Right hindlimb (tissue), 1 donor: ENCODE measurements around the gene NDUFB10.

Experiments
- DNase-seq: peaks from one replicate; pipeline ENCODE4 v3.0.0-alpha.2; 2018

The NDUFB10 gene

DNA sequence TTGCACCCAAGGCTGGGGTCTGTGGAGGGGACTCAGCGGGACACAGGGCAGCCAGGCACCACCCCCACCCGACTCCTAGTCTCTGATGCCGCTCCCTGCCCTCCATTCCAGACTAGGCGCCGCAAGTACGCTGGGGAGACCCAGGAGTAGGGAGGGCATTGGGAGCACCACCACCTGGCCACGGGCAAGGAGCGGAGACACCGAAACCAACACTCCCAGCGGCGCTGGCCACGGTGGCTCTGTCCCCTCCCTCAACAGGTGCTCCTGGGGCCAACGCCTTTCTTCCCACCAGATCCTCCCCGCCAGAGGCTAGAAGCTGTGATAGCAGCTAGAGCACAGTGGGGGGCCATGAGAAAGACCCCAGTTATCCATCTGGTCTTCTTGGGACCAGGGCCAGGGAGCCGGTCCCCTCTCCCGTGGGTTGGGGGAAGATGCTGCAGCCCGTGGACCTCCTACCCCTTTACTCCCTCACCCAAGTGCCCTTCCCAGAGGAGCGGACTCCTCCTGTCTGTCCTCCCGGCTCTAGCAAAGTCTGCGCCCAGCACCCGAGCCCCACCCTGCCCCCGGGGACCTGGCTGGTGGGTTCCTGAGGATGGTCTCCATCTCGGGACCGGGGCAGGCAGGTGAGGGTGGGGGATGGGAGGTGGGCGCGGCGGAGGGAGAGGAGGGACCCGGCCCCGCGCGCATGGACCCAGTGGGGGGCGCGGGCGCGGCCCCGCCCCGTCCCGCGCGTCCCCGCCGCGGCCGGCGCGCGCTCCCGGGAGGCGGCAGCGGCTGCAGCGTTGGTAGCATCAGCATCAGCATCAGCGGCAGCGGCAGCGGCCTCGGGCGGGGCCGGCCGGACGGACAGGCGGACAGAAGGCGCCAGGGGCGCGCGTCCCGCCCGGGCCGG is 30.1 kb downstream of the NDUFB10 start, which contains the start of gene SYNGR3:
Gene SYNGR3 (plus strand): TSS at position 762 of the 892 bp plus-strand sequence. CDS start 133 bp downstream, outside the sequence.
- DNase-seq, result no peak

DNA sequence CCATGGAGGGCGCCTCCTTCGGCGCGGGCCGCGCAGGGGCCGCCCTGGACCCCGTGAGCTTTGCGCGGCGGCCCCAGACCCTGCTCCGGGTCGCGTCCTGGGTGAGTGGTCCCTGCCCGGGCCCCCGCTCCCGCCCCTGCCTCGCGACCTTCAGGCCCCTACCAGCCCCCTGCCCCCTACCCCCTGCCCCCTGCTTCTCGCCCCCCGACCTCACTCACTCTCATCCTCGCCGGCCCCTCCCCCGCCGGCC is 30.7 kb downstream of the NDUFB10 start:
- no peak for DNase-seq

DNA sequence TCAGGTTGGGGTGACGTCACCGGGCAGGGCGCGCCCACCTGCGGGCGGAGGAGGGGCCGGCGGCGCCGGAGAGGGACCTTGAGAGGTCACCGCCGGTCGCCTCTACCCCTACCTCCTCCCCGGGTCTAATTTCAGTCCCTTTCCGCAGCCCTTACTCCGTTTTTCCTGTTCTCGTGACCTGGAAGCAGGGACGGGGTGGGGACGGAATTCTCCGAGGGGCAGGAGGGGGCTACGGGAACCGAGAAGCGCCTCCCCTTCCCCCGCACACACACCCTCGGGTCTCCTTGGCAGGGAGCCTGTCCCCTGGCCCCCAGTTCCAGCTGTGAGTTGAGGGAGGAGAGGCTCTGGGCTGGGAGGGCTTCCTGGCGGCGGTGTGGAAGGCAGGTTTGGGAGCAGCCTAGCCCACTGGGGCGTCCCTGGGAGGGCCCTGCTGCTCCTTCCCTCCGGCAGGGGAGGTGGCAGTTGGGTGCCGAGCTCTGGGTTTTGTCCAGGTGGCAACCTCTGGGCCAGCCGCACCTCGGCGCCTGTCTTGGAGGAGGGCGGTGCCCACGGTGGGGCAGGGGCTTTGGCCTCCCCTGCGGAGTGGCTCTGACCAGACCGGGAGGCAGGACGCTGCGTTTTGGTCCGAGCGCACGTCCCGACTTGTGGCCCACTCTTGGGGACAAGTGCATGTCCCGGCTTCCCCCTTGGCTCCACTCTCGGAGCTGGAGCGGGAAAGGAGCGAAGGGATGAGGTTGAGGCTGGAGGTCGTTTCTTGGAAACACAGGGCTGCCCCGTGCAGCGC is 31.2 kb downstream of the NDUFB10 start:
- no peak for DNase-seq

DNA sequence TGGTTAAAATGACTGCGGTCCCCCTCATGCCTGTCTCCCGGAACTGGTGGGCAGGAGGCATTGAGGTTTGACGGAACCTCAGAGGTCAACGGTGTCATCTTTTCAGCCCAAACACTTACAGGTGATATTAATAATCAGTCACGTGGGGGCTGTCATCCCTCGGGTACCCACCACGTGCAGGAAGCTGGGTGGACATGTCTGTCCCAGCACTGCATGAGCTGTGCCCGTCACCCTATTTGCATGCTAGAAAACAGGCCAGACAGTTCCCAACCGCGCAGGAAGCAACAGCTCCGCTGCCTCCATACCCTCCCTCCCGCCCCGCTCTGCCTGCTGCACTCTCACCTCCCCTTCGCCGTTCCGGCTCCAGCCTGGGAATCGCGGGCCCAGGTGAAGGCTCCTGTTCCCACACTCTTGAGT is 31.8 kb downstream of the NDUFB10 start:
- DNase-seq, result no peak

DNA sequence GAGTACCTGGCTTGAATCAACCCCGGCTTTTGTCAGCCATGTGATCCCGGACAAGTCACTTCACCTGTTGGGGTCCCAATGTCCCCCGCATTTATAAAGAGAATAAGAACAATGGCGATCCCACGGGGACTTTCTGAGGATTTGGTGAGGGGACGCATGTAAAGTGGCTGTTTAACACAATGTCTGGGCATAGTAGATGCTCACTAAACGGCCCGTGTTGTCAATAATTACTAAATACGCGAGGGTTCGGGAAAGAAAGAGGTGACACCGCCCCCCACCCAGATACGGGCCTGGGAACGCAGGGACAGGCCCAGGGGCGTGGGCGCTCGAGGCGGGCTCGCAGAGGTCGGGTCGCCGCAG is 32.2 kb downstream of the NDUFB10 start:
- DNase-seq, result no peak

DNA sequence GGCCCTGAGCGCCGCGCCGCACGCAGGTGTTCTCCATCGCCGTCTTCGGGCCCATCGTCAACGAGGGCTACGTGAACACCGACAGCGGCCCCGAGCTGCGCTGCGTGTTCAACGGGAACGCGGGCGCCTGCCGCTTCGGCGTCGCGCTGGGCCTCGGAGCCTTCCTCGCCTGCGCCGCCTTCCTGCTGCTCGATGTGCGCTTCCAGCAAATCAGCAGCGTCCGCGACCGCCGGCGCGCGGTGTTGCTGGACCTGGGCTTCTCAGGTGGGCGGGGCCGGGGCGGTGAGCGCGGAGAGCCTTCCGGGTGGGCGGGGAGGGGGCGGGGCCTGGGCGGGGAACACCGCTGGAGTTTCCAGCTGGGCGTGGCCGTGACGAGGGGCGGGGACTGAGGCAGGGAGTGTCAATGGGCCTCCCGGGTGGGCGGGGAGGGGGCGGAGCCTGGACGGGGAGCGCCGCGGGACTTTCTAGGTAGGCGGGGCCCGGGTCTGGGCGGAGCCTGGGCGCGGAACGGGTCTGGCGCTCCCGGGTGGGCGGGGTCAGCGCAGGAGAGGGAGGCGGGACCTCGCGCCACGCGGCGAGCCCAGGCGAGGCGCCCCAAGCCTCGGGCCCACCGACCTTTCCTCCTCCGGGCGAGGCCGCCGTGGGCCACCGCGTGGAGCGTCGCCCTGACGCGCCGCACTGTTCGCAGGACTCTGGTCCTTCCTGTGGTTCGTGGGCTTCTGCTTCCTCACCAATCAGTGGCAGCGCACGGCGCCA is 32.8 kb downstream of the NDUFB10 start:
- DNase-seq, result peak; percentile 95

DNA sequence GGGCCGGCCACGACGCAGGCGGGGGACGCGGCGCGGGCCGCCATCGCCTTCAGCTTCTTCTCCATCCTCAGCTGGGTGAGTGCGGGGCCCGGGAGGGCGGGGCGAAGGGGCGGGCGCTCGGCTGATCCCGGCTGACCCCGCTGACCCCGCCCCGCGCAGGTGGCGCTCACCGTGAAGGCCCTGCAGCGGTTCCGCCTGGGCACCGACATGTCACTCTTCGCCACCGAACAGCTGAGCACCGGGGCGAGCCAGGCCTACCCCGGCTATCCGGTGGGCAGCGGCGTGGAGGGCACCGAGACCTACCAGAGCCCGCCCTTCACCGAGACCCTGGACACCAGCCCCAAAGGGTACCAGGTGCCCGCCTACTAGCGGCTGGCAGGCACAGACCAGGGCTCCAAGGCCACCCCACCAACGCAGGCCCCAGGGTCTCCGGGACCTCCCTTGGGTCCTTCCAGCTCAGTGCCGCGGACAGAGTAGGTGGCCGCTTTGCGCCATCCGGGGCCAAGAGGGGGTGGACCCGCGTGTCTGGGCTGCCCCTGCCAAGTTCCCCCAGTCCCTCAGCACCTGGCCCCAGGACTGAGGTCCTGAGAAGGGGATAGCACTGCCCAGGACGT is 33.5 kb downstream of the NDUFB10 start:
- DNase-seq, result no peak

DNA sequence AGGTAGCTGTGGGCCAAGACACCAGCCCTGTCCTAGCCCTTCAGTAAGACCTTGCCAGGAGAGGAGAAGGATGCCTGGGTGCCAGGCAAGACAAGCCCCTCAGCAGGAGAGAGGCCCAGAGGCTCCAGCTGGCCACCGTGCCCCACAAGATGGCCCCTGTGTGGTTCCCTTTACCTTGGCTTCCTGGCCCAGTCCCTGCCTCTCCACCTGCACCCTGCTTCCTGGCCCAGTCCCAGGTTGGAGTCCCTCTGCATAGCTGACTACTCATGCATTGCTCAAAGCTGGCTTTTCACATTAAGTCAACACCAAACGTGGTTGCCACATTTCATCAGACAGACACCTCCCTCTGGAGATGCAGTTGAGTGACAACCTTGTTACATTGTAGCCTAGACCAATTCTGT is 34.4 kb downstream of the NDUFB10 start:
- no peak for DNase-seq

DNA sequence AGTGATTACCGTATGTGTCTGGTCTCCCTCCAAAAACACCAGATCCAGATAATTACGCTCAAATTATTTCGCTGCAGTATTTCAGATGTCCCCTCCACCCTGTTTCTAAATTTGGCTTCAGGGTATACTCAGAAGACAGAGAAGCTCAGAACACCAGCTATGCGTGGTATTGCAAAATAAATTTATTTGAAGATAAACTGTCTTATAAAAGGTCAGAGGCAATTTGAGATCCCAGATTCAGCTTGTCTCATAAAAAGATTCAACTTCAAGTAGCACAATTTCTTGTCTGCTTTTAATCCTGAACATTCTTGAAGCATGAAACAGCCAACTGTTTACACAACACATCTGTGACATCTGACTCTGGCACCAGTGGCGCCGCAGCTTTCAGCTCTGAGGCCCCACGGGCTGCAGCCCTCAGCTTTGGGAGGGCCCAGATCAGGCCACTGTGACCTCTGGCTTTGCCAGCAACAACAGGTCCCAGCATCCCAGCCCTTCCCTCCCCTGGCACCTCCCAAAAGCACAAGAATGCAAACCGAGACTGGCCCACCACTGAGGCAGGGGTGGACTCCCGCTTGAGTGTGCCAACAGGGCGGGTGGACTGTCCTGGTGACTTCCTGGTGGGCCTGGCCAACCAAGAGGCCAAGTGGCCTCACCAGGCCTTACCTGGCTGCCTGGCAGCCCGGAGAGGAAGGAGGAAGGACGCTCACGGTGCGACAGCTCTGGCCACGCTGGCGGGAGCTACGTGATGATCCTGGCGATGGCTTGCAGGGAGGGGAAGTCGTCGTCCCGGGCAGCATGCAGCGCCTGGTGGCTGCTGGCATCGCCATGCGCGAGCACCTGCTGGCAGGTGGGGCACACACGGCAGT is 38.4 kb downstream of the NDUFB10 start:
- DNase-seq, result no peak

DNA sequence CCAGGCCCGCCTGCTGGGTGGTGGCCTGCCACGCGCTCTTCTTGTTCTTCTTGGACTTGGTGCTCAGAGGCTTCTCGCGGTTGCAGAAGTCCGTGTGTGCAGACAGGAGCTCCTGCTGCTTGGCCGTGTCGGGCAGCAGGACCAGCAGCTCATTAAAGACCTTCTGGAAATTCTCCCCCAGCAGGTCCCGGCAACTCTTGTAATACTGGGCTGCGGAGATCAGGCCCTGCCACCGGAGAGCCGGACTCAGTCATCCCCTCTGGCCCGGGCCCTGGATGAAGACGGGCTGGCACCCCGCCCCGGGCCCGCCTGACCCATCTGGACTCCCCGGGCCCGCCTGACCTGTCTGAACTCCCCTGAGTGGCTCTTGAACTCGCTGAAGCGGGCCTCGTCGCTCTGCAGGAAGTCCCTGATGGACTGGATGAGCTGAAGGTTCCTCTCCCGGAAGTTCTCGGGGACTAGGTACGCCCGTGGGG is 39.1 kb downstream of the NDUFB10 start:
- no peak for DNase-seq

DNA sequence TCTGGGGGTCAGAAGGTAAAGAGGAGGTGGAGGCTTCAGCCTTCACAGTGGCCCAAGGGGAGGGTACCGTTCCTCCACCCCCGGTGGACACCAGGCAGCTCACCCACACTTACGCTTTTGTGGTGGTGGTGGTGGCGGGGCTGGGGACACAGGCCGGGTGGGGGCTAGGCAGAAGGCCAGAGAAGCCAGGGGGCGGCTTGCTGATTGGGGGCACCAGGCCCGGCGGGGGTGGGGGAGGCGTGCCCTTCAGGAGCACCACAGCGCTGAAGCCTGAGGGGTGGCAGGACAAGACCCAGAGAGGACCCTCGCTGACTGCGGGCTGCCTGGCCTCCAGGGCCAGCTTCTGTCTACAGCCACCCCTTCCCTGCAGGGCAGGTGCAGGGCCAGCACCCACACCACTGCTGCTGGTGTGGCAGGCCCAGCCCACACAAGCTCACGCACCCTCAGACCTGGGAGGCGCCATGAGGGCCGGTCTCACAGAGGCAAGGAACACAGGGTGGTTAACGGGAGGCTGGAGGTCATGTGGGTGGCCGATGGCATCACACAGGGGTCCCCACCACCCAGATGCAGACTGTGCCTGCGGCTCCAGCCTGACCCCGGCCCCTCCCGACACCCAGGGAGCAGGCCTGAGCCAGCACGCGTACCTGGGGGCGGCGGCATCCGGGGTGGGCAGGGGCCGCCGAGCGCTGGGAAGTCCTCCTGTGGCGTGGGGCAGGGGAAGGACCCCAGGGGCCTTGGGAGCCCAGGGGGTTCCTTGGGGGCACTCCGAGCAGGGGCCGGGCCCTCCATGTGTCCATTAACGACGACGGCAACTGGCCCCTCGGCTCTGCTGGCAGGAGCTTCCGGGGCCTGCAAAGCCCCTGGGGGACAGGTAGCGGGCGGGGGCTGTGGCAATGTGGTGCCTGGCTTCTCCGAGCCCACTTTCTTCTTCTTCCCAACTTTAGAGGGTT is 39.8 kb downstream of the NDUFB10 start:
- no peak for DNase-seq

DNA sequence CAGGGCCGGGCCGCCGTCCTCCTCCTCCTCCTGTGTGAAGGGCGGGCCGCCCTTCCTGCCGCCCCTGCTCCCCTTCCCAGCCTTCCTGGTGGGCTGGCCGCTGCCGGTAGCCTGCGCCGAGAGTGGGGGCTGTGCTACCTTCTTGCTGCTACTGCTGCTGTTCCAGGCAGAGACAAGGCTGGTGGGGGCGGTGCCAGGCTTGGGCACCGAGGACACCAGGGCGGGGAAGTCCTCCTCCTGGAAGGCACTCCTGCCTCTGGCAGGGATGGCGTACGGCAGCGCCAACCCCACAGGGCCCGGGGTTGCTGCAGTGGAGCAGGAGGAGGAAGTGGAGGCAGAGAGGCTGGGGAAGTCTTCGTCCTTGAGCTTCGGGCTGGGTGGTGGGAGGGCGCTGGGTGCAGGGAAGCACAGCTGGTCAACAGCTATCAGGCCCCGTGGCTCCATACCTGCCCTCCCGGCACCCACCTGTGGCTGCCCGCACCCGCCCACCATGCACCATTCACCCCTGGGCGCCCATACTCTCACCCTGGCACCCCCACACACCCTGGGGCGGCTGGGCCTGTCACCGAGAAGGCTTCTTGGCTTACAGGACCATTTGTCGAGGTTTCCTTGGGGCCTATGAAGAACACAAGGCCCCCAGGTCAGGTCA is 40.7 kb downstream of the NDUFB10 start:
- DNase-seq, result no peak

DNA sequence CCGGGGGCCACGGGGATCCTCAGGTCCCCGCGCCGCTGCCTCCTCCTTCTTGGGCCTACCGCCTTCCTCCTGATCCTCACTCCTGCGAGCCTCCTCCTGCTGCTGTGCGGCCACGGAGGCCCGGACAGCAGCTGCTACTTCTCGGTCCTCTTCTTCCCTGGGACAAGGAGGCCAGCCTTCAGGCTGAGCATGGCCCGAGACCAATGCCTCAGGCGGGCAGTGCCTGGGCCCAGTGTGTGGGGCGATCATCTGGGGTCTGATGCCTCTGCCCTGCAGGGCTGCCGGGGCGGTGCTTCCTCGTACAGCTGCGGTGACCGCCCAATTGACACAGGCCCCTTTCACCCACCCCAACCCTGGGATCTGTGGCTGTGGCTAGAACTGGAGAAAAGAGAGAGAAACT is 41.7 kb downstream of the NDUFB10 start:
- DNase-seq, result no peak

DNA sequence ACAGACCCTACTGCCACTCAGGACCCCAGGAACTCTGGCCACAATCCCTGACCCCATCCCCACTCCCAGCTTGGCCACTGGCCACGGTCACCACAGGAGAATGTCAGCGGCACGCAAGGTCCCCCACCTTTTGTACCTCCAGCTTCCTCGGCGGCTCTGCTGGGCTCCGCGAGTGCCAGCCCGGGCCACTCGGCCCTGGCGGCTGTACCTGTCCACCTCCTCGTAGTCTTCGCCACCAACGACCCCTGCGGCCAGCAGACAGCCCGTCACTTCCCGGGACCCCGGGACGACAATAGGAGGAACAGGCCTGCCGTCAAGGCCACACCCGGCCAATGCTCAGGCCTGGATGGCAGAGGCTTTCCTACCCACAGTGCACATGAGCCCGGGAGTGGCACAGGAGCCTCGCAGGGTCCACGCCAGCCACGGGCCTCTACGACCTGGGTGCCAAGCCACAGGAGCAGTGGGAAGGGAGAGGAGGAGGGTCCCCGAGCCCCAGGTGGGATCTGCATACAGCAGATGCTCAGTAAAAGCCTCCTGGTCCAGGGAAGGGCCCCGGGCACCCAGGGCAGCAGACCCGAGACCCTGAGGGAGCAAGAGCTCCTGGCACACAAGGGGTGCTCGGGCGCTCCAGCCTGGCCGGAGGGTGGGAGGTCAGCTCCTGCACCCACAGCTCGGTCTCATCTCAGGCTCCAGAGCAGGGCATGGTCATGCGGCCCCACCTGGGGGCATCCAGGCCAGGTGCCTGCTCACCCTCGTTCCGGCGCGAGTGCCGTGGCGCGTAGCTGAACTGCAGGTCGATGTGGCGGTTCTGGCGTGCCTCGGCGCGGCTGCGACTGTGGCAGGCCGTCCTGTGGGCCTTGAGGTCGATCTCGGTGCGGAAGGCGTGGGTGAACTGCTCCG is 42.4 kb downstream of the NDUFB10 start:
- no peak for DNase-seq

DNA sequence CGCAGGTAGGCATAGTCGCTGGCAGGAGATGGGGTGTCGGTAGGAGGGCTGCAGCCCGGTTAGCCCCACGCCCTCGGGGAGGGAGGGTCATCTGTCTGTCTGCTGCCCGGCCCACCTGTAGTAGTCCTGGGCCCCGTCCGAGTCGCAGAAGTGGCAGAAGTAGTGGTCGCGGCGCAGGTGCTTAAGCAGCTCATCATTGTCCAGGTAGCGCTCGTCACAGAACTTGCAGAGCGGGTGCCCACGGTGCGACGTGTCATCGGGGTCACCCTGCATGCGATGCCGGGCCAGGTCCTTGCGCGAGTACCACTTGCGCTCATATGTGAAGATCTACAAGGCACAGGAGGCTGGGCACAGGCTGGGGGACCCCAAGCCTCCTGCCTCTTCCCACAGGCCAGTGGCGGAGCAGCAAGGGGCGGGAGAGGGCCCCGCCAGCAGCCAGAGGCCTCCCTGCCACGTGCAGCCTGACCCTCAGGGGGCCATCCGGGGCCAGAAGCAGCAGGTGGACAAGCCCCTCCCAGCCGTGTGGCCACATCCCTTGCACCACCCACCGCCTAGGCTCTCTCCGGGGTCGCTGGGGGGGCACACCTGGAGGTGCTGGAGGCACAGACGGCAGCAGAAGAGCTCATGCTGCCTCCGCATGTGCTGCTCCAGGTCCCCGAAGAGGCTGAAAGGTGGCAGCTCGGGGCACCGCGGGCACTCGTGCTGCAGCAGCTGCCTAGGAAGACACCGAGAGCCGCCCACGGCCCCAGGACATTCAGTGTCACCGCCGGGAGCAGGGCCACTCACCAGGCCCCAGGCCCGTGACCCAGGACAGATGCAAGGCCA is 43.3 kb downstream of the NDUFB10 start:
- DNase-seq, result no peak

DNA sequence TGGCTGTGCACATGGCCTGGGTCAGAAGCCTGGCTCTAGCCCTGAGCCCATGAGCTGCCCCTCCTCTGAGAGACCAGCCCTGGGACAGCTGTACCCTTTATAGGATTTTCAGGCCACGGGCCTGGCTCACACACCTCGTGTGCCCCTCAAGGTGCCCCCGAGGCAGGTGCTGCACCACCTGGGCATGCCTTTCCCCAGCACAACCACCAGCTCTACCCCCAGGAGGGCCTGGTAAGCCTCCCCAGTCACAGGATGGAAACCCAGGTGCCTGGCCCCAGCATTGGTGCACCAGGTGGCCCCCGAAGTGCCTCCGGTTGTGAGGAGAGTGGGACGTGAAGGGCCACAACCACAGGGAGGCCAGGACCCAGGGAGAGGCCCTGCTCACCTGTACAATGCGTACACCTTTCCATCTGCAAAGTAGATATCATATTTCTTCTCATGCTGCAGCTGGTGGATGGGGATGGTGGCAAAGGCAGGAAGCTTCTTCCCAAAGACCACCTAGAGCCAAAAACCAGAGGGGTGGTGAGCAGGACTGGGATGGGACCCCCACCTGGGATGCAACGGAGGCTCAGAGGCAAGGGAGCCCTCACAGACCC is 44.0 kb downstream of the NDUFB10 start:
- DNase-seq, result no peak

DNA sequence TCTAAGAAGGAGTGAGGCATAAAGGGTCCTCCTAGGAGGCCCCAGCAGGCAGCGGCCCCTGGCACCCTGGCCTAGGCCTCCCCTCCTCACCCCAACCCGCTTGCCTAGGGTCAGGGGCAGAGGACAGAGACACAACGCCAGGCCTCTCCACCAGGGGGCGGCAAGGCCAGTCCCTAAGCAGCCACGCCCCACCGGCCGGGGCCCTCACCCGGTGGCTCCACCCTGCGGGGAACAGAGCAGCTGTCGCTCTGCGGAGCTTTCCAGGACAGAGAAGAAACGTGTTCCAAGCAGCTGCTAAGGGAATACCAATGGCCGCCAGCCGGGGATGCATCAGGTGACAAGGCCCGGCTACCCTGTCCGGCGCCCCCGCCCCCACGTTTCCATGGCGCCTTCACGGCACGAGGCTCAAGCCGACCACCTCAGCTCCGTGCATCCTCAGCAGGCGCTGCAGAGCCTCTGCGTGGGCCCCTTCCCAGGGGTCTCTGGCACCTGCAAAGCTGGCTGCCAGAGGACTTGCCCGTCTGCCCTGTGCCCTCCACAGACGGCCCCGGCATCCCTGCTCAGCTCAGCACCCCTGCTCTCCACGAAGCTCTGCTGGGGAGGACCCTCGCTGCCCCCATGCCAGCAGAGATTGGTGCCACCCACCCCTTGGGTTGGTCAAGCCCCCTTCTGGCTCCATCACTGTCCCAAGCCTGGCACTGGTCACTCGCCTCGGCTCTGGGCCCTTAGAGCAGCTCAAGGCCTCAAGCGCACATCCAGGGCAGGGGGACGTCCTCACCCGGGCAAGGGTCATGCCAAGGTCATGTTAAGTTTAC is 44.7 kb downstream of the NDUFB10 start:
- DNase-seq, result peak; percentile 91
